SK-N-SH (cell line): ENCODE results near the gene CHPF2. TPM values are rescaled to one million over a fixed set of nuclear protein-coding genes. Genes with fewer than 3 reads are reported as not detected.

Experiments
- CTCF ChIA-PET: fragments of 300-600, 350-600 bp; formaldehyde crosslinking; extraction: SDS; loops from one replicate; lab custom pipeline; 2021; lab: Yijun Ruan, JAX
- POLR2A ChIA-PET: fragments of 350-600 bp; sonication (Branson Sonifier 250); formaldehyde crosslinking; extraction: SDS; loops from one replicate; lab custom pipeline; 2020; ENCODE audit warnings: antibody characterized with exemption, inconsistent platforms; lab: Yijun Ruan, JAX
- DNase-seq: peaks from one replicate; pipeline ENCODE4 v3.0.0; 2012
- H2AFZ ChIP-seq: fragments of 200-600 bp; sonication (generic); 2 replicates; pipeline ENCODE4 v1.8.1; 2016; ENCODE audit warnings: antibody characterized with exemption, mild to moderate bottlenecking, low read depth
- H3F3A ChIP-seq: fragments of 200-600 bp; sonication (generic); replicated peaks from 2 replicates; pipeline ENCODE3; 2016; ENCODE audit warnings: antibody characterized with exemption, mild to moderate bottlenecking; ENCODE audit not compliant: insufficient read depth
- H3K27ac ChIP-seq, 2 experiments: fragments of 200-500 bp in 1 of 2; fragments of 200-600 bp in 1 of 2; sonication (Bioruptor generic) in 1 of 2; sonication (generic), shearing (Covaris generic) in 1 of 2; 2 replicates each; pipeline versions ENCODE4 v1.5.1 to v1.6.1; 2014 to 2016; ENCODE audit warnings: low read depth in 2 of 2, inconsistent platforms in 1 of 2, low read length in 1 of 2, mild to moderate bottlenecking in 1 of 2, mixed read lengths in 1 of 2
- H3K27me3 ChIP-seq: fragments of 200-600 bp; sonication (generic), shearing (Covaris generic); 2 replicates; pipeline ENCODE4 v1.6.1; 2016; ENCODE audit warnings: mixed run types; ENCODE audit not compliant: insufficient read depth
- H3K36me3 ChIP-seq, 2 experiments: fragments of 200-500 bp in 1 of 2; fragments of 200-600 bp in 1 of 2; sonication (Bioruptor generic) in 1 of 2; sonication (generic) in 1 of 2; replicated peaks in 1 of 2; 2 replicates each; pipeline versions ENCODE3 to v1.5.1; 2014 to 2016; ENCODE audit warnings: low read length in 1 of 2, mild to moderate bottlenecking in 1 of 2; ENCODE audit not compliant: insufficient read depth in 2 of 2, control insufficient read depth in 1 of 2
- H3K4me1 ChIP-seq, 2 experiments: fragments of 200-500 bp in 1 of 2; fragments of 200-600 bp in 1 of 2; sonication (Bioruptor generic) in 1 of 2; sonication (generic), shearing (Covaris generic) in 1 of 2; 2 replicates each; pipeline versions ENCODE4 v1.5.1 to v1.6.1; 2014 to 2016; ENCODE audit warnings: low read depth in 1 of 2, low read length in 1 of 2, mixed run types in 1 of 2; ENCODE audit not compliant: insufficient read depth in 2 of 2, control insufficient read depth in 1 of 2
- H3K4me2 ChIP-seq: fragments of 200-600 bp; sonication (generic), shearing (Covaris generic); 2 replicates; pipeline ENCODE4 v1.6.1; 2017; ENCODE audit warnings: mixed run types
- H3K4me3 ChIP-seq, 2 experiments: fragments of 200-500 bp in 1 of 2; fragments of 200-600 bp in 1 of 2; sonication (Bioruptor generic) in 1 of 2; sonication (generic), shearing (Covaris generic) in 1 of 2; 2 replicates each; pipeline versions ENCODE4 v1.5.1 to v1.8.1; 2014 to 2016; ENCODE audit warnings: low read depth in 2 of 2, inconsistent platforms in 1 of 2, low read length in 1 of 2, mild to moderate bottlenecking in 1 of 2, mixed read lengths in 1 of 2, moderate library complexity in 1 of 2
- H3K79me2 ChIP-seq: fragments of 200-600 bp; sonication (generic); 2 replicates; pipeline ENCODE4 v1.8.1; 2017; ENCODE audit warnings: mild to moderate bottlenecking; ENCODE audit not compliant: insufficient read depth
- H3K9ac ChIP-seq: fragments of 200-600 bp; sonication (generic); 2 replicates; pipeline ENCODE4 v1.6.1; 2017; ENCODE audit warnings: mixed run types
- H3K9me2 ChIP-seq: fragments of 200-600 bp; sonication (generic); 2 replicates; pipeline ENCODE4 v1.6.1; 2017; ENCODE audit warnings: mixed run types
- H3K9me3 ChIP-seq: fragments of 200-600 bp; sonication (generic); 2 replicates; pipeline ENCODE4 v1.6.1; 2017; ENCODE audit warnings: mixed run types, mild to moderate bottlenecking, moderate library complexity
- H4K20me1 ChIP-seq: fragments of 200-600 bp; sonication (generic); 2 replicates; pipeline ENCODE4 v1.6.1; 2017; ENCODE audit warnings: mild to moderate bottlenecking, mixed run types; ENCODE audit not compliant: insufficient read depth
- CHD2 ChIP-seq: fragments of 150-350 bp; IDR thresholded peaks from 2 replicates; pipeline ENCODE4 v1.6.1; 2018; ENCODE audit warnings: low read length; ENCODE audit not compliant: partially characterized antibody
- ELF1 ChIP-seq: IDR thresholded peaks from 2 replicates; pipeline ENCODE4 v1.4.0; 2012
- EP300 ChIP-seq, 2 experiments: IDR thresholded peaks; 2 replicates each; pipeline versions ENCODE4 v1.4.0 to v1.6.1; 2012; ENCODE audit warnings: borderline replicate concordance in 1 of 2, low read depth in 1 of 2, low read length in 1 of 2
- FOSL2 ChIP-seq: IDR thresholded peaks from 2 replicates; pipeline ENCODE4 v1.4.0; 2012; ENCODE audit warnings: low read depth, mild to moderate bottlenecking, moderate library complexity, borderline replicate concordance
- GABPA ChIP-seq: IDR thresholded peaks from 2 replicates; pipeline ENCODE4 v1.4.0; 2012; ENCODE audit warnings: low read depth, mild to moderate bottlenecking
- GATA2 ChIP-seq: sonication (generic); formaldehyde crosslinking; IDR thresholded peaks from 2 replicates; pipeline ENCODE4 v1.5.0; 2020; ENCODE audit warnings: mild to moderate bottlenecking, missing genetic modification reagents
- JUND ChIP-seq: IDR thresholded peaks from 2 replicates; pipeline ENCODE4 v1.4.0; 2012
- MEF2A ChIP-seq: IDR thresholded peaks from 2 replicates; pipeline ENCODE4 v1.4.0; 2012; ENCODE audit warnings: low read depth, borderline replicate concordance
- PBX3 ChIP-seq: IDR thresholded peaks from 2 replicates; pipeline ENCODE4; 2012
- POLR2AphosphoS5 ChIP-seq: IDR thresholded peaks from 2 replicates; pipeline ENCODE4 v1.6.1; 2012; ENCODE audit warnings: low read depth, low read length
- RAD21 ChIP-seq: IDR thresholded peaks from 2 replicates; pipeline ENCODE4 v1.6.1; 2012; ENCODE audit warnings: mild to moderate bottlenecking, low read length
- RCOR1 ChIP-seq: fragments of 150-350 bp; IDR thresholded peaks from 2 replicates; pipeline ENCODE4 v1.6.1; 2017; ENCODE audit warnings: antibody characterized with exemption, low read length
- REST ChIP-seq: IDR thresholded peaks from 2 replicates; pipeline ENCODE4 v1.6.1; 2012; ENCODE audit warnings: mild to moderate bottlenecking, low read depth, low read length, moderate library complexity
- RFX5 ChIP-seq: IDR thresholded peaks from 2 replicates; pipeline ENCODE4 v1.6.1; 2012; ENCODE audit warnings: mild to moderate bottlenecking, improper control_type of control experiment, low read length
- SIN3A ChIP-seq: IDR thresholded peaks from 2 replicates; pipeline ENCODE4 v1.6.1; 2012; ENCODE audit warnings: low read depth, mild to moderate bottlenecking, low read length, moderate library complexity, borderline replicate concordance
- USF2 ChIP-seq: fragments of 150-350 bp; IDR thresholded peaks from 2 replicates; pipeline ENCODE4 v1.6.1; 2017; ENCODE audit warnings: antibody characterized with exemption, low read length, low read depth, borderline replicate concordance
- YY1 ChIP-seq: IDR thresholded peaks from 2 replicates; pipeline ENCODE4 v1.4.0; 2012; ENCODE audit warnings: low read depth, mild to moderate bottlenecking
- ZBTB33 ChIP-seq: IDR thresholded peaks from 2 replicates; pipeline ENCODE4 v1.4.0; 2012; ENCODE audit warnings: low read depth, borderline replicate concordance
- whole genome bisulfite sequencing: methylation state at CpG from one replicate; pipeline ENCODE4 v1.1.6; 2017; ENCODE audit warnings: low lambda C conversion rate; 5-methylcytosine and 5-hydroxymethylcytosine counted together
- polyA plus RNA-seq, 3 experiments: library from polyadenylated mRNA; depleted of rRNA; stranded (reverse); fragments of >200 nt; gene quantifications; 2 replicates each; pipeline ENCODE4 v1.2.3, GENCODE V29; 2012

CHPF2 gene
- polyA plus RNA-seq, 1 of the 3 experiments (the other 2 are of a cell fraction) = 68.6 TPM

- TF ChIP-seq GABPA = peak; percentile 92
- TF ChIP-seq RAD21 = no peak
- TF ChIP-seq GATA2 (CRISPR knock-in tag) = no peak
- TF ChIP-seq PBX3 = peak; percentile 99
- TF ChIP-seq ELF1 = peak; percentile 93
- no peak for TF ChIP-seq MEF2A
- peak; percentile 29; the same call in 1 of the 2 replicates for TF ChIP-seq REST
- peak; percentile 44 for TF ChIP-seq CHD2
Measured at GRCh38 chr7:151232091-151232916, at the start of gene CHPF2 (continued).

GRCh38 chr7:151185762-151186639, 46.3 kb upstream of the CHPF2 start:
- Histone ChIP-seq H3K4me3 (no peak overlapping the region), H3K27ac (no peak overlapping the region), H3K9me3 (no peaks in the 10 kb centered on the region), H3K9me2 (no peaks in the 10 kb centered on the region), H3F3A (no peaks in the 10 kb centered on the region), H3K4me2 (no peak overlapping the region), H4K20me1 (no peaks in the 10 kb centered on the region), H3K36me3 (no peaks in the 10 kb centered on the region), H3K4me1 (no peaks in the 10 kb centered on the region), H2AFZ (no peak overlapping the region), H3K79me2 (no peaks in the 10 kb centered on the region), H3K9ac (no peak overlapping the region), H3K27me3 (peaks cover 50% of the 10 kb centered on the region)
- ChIA-PET CTCF (interaction anchor here (1.2 kb wide), 1 partner anchor 62 kb away, joined by 4 read pairs; no protein-coding TSS in a partner anchor), POLR2A (no interaction called here)
- DNase-seq = no peak
- WGBS = 75% methylated on average over 9 of the region's 16 CpGs
- TF ChIP-seq JUND (no peak), GATA2 (CRISPR knock-in tag) (no peak), USF2 (no peak), YY1 (no peak), POLR2AphosphoS5 (no peak), ZBTB33 (no peak), EP300 (IDR thresholded peaks at IDR 0.05; ENCODE audit: borderline replicate concordance in 1 of 2, low read depth in 1 of 2, low read length in 1 of 2) (no peak), FOSL2 (no peak), SIN3A (no peak), PBX3 (no peak), RCOR1 (no peak), RFX5 (no peak)
